ENCODE results near the gene RPS19.

Gene RPS19

DNA sequence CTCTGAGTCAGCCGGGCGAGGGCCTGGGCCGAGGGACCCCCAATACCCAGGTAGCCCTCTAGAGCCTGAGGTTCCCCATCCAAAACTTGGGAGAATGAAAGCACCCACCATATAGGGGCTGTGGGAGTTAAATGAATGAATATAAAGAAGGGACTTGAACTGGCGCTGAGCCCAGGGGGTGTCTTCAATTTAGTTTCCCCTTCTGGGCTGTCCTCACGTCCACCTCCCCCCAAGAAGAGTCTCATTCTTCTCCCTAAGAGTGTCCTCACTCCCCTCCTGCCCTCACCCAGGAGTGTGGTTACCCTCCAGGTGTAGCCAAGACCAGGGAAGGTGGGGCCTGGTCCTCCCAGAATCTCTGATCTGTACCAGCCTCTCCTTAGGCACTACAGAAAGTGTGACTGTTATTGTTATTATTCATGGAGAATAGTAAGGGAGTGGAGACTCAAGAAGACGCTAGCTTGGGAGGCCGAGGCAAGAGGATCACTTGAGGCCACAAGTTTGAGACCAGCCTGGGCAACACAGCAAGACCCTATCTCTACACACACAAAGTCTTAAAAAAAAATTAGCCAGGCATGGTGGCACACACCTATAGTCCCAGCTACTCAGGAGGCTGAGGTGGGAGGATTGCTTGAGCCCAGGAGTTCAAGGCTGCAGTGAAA, 19.7 kb downstream of the RPS19 start:
- no peak for DNase-seq

DNA sequence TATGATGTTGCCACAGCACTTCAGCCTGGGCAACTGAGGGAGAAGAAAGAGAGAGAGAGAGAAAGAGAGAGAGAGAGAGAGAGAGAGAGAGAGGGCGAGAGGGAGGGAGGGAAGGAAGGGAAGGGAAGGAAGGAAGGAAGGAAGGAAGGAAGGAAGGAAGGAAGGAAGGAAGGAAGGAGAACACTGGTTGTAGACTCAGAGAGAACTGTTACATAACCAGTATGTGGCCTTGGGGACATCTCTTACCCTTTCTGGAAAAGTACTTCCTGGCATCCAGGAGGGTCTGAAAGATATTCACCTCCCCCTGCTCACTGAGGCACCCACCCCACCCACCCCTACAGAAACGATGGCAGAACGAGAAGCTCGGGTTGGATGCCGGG, 20.3 kb downstream of the RPS19 start:
- no peak for DNase-seq

DNA sequence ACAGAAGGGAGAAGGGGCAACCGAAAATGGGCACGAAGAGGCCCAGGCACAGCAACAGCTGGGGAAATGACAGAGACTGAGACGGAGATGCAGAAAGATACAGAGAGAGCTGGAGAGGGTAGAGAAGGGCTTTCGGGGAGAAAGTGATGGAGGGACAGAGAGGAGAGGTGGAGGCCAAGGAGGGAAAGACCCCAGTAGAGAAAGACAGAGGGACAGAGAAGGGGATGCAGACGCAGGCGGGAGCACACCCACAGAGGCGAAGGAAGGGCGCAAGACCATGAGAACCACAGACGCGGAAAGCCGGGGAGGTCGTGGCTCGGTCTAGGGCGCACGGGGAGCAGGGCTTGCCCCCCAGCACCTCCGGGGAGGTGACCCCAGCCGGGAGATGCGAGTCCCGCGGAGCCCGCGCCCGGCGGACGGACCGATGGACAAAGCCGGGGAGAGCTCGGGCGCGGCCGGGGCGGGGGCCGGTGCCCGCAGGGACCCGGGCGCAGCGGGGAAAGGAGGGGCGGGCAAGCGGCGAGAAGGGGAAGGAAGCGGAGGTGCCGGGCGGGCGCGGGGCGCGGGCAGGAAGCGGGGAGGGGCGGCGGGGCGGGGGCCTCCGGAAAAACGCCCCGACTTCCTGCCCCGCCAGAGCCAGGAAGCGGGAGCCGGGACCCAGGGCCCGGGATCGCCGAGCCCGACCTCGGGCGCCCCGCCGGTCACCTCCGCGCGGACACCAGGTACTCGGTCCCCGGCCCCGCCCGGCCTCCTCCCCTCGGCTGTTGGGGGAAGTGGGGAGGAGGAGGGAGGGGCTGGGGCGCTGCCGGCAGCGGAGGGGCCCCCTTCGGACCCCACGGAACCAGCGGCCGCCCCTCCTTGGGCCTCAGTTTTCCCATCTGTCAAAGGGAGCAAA, 22.8 kb downstream of the RPS19 start, which contains the start of gene ARHGEF1:
Gene ARHGEF1 (plus strand): TSS at position 617 of the 895 bp plus-strand sequence. CDS start 4,899 bp downstream, outside the sequence.
- DNase-seq = peak; percentile 44

DNA sequence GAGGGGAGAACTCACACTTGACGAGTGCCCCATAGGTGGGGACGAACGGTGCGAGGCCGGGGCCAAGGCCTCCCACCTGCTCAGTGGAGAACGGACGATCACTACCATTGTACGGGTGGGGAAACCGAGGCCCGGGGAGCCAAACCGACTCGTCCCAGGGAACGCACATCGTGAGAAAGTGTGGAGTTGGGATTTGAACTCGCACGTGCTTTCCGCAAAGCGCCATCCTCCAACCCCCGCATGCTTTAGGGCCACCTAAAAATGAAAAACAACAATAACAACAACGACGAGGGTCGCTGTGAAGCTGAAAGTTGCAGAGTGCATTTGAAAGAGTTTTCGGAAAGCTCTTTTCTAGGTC, 23.4 kb downstream of the RPS19 start:
- DNase-seq = no peak

DNA sequence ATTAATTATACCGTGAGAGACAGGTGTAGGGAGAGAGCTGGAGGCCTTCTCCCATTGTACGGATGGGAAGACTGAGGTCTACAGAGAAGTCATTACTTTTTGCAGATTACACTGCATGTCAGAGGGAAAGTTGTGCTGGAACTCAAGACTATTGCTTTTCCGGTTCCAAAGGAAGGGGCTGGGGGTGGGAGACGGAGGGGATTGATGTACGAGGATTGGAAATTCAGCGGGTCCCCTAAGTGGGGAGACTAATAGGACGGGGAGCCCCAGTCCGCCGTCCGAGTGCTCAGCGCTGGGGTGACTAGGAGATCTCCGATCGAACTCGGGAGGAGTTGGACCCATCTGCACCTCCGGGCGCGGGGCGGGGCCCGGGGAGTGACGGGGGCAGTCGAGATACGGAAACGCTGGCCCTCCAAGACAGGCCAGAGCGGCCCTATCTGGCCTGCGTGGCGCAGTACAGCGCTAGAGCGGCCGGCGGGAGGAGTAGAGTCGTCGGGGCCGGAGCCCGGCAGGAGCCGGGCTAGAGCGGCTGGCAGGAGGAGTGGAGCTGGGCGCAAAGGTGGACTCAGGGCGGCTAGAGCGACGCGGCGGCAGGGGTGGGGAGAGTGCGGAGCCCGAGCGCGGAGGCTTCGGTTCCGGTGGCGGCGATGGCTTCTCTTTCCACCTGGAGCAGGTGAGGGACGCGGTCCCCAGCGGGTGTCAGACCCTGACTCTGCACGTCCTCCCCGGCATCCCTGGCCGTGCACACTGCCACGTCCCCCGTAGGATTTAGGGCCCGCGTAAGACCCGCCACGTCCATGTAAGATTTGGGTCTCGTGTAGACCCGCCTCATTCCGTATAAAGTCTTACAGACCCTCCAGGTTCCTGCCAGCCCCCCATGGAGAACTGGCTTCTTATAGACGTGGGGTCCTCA, 24.0 kb downstream of the RPS19 start:
- peak; percentile 98 for DNase-seq

DNA sequence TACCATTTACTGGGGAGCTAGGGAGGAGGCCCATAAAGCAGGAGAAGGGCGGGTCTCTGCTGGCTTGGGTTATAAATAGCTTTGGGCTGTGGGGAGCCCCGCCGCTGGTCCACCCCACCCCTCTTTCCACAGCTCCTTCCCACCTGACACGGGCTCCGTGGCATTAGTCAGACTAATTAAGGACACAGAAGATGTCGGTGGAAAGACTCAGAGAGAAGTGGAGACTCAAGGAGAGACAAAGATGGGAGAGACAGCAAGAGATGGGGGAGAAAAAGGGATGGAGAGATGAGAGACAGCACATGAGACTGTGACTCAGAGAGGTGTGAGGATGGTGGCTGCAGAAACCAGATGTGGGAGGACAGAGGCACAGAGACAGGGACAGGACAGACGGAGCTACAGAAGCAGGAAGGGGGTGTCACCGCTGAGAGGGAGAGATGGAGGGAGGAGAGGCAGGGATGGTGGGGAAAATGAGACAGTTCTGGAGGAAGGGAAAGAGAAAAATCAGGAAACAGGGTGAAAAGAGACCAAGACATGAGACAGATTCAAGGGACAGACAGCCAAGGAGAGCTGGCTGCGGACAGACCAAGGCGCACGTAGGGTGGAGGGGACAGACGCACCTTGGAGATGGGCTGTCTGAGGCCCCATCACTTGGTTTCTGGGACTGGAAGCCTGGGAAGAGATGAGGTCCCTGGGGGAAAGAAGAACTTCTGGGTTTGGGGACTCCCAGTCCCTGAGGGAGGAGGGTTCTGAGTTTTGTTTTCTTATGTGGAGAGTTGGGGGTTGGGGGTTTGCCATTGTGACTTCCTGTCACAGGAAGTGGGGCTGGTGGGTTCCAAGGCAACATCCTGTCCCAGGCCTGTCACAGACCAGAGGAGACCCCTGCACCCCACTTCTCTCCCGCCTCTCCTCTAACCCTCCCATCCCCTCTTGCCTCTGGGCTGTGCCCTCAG, 27.0 kb downstream of the RPS19 start:
- no peak for DNase-seq

DNA sequence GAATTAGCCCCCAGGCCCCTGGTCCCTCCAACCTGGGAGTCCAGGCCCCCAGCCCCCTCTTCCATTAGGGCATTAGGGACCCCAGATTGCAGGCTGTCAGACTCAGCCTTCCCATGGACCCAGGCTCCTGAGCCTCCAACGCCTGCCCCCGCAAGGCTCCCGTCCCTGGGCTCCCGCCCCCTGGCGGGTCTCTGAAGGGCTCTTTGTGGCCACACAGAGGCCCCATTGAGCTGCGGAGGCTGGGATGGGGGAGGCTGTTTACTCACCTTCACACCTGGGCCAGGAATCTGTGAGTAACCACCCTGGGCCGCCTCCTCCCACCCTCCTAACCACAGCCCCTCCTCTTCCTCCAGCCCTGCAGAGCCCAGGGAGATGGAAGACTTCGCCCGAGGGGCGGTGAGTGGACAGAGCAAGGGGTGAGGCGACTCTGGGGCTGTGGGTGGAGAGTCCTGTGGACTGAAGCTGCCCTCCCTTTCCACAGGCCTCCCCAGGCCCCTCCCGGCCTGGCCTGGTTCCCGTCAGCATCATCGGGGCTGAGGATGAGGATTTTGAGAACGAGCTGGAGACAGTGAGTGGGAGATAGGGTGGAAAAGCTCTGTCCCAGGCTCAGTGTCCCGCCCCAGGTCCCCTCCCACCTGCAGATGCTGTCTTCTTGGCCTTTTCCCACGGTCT, 27.8 kb downstream of the RPS19 start:
- DNase-seq = no peak

DNA sequence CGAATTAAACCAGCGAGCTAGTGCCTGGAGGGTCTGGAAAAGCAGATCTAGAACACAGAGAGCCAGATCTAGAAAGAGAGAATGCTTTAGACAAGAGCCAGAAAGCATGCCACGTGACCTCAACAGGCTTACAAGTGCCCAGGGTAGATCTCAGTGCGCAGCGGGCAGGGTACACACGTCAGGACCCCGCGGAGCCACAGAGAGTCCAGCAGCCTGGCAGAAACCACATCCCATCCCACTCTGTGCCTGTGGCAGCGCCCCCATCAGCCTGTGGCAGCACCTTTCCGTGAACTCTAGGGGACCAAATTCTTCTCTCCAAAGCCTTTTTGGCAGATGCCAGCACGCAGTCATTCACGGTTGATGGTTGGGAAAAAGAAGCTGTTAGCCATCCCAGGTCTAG, 28.9 kb downstream of the RPS19 start:
- no peak for DNase-seq

DNA sequence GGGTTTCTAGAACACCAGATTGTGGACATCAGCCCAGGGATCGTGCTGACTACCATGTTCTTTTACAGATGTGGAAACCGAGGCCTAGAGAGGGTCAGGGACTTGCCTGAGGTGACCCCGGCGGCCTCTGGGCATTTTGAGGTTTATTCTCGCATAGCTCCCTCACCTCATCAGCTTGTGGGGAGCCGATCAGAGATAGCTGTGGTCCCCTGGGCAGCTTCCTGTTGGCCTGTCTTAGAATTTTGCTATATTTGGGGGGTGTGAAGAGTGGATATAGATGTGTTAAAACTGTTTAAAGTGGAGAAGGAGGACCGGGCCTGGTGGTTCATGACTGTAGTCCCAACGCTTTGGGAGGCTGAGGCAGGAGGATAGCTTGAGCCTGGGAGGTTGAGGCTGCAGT, 29.8 kb downstream of the RPS19 start:
- DNase-seq = no peak

DNA sequence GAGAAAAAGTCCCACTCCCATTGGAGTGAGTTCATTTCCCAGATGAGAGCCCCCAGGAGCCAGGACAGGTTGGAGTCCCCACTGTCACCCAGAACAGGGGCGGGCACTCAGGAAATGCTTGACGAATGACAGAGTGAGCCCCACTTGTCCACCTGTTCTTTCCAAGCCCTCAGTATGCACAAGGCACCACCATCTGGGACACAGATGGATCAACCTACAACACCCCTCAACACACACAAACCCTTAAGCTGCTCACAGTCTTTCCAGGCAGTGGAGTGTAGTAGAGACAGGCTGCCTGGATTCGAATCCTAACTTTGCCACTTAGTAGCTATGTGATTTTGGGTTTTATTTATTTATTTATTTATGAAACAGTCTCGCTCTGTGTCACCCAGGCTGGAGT, 30.9 kb downstream of the RPS19 start:
- DNase-seq = no peak

DNA sequence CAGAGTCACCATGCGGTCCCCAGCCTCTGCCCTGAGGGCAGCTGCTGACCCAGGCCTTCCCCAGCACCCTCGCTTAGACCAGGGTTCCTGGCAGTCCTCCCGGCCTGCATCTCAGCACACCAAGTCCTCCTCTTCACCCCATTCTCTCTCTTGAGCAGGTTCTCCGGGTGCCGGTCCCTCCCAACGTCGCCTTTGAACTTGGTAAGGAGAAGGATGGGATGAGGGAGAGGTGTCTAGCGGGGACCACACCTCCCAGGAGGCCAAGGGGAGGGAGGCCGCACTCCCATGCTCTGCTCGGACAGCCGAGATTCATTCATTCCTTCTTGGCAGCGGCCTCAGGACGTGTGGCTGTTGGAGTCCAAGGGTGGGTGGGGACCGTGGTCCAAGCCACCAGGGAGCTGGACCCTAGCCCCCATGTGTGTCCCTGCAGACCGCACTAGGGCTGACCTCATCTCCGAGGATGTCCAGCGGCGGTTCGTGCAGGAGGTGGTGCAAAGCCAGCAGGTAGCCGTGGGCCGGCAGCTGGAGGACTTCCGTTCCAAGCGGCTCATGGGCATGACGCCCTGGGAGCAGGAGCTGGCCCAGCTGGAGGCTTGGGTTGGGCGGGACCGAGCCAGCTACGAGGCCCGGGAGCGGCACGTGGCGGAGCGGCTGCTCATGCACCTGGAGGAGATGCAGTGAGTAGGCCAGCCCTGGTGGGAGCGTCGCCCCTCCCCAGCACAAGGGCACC, 32.3 kb downstream of the RPS19 start:
- DNase-seq = no peak

DNA sequence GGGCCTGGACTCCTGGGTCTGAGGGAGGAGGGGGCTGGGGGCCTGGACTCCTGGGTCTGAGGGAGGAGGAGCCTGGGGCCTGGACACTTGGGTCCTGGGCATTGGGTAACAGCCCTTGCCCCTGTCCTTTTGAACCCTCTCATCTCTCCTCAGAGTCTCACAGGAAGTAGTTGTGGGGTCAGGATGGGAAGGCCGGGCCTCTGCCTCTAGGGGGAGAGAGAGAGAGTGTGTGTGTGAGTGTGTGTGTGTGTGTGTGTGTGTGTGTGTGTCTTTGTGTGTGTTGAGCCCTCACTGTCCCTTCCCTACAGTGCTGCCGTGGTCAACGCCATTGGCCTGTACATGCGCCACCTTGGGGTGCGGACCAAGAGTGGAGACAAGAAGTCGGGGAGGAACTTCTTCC, 33.8 kb downstream of the RPS19 start:
- DNase-seq = no peak

DNA sequence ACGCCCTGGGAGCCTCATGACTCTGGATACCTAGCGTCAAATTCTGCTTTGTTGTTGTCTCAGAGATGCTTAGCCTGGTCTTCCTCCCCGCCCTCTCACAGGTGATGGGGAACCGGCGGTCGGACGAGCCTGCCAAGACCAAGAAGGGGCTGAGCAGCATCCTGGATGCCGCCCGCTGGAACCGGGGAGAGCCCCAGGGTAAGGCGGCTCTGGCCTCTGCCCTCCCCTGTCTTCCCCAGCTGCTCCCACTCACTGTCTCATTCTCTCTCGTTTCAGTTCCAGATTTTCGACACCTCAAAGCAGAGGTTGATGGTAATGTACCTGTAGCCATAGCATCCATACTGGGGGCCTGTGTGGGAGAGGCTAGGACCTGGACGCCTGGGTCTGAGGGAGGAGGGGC, 34.3 kb downstream of the RPS19 start:
- DNase-seq = no peak

DNA sequence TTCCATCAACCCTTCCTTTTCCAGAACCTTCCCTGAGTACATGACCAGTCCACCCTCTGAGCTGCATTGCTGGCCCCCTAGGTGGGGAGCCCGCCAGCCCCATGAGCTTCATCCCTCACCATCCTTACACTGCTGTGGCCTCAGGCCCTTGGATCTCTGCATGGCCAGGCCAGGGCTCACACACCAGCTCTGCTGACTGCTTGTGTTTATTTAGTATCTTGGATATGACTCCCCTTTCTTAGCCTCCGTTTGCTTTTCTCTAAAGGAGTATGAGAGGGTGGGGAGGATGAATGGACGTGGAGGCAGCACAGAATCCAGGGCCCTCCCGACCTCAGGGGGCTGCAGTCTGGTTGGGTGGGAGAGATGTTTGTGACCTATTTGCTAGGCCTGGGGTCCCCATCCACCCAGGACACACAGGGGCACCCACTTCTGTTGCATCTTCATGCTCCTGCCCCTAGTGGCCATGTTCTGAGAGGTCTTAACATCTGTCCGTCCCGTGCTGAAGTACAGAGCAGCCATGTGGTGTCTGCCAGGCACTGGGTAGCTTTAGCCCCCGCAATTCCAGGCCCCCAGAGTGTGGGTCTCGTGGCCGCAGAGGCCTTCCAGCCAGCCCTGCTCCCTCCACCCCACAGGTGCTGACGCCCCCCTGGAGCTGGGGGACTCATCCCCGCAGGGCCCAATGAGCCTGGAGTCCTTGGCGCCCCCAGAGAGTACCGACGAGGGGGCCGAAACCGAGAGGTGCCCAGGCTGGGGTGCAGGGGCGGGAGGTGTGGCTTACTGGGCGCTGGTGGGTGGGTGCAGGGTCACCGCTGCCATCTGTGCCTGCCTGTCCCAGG, 35.9 kb downstream of the RPS19 start:
- DNase-seq = no peak

DNA sequence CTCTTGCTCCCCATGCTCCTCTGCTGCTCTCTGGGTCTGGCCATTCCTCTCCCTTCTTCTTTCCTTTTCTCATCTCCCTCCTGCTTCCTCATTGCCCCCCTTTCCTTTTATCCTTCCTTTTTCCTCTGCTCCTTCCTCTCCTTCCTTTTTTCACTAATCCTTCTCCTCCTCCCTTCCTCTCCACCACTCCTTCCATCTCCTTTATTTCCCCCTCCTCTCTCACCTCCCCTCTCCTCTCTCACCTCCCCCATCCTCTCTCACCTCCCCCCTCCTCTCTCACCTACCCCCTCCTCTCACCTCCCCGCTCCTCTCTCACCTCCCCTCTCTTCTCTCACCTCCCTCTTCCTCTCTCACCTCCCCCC, 36.5 kb downstream of the RPS19 start:
- no peak for DNase-seq

DNA sequence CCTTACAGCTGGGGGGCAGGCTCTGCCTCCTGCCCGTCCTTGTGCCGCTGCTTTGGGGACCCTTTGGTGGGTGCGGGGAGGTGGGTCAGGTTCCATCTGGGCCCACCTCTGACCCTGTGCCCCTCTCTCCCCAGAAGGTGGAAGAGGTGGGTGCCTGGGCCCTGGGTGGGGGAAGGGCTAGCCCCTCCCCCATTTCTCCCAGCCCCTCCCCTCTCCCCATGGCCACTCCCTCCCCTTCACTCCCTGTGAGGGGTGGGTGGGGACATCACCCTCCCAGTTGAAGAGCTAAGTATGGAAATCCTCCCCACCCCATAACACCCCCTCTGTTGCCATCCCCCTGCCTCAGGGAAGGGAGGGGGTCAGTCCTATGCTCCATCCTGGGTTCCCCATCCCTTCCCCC, 37.1 kb downstream of the RPS19 start:
- no peak for DNase-seq

DNA sequence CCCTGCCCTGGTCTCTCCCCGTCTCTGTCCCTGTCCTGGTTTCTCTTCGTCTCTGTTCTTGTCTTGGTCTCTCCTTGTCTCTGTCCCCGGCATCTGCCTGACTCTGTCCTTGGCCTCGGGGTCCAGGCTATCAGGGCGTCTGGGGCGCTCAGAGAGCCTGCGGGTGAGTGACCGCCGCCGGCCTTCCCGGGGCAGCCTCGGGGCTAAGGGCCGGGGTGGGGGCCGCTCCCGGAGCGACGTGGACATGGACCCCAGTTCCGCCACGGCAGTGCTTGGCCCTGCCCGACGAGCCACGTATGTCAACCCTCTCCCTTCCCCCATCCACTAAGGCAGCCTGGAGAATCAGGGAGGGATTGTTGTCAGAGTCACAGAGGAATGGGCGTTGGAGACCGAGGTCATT, 37.8 kb downstream of the RPS19 start:
- no peak for DNase-seq

DNA sequence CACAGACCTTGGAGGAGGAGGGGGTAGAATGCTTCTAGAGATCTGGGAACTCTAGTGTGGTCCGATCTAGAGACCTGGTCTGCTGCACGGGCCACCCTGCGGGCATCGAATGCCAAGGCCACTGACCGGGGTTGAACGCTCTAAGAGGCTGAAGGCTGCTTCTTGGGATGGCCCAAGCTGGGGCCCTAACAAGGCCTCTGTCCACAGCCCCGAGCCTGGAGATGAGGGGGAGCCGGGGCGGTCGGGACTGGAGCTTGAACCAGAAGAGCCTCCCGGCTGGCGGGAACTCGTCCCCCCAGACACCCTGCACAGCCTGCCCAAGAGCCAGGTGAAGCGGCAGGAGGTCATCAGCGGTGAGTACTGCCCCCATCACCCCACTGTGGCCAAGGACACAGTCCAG, 38.2 kb downstream of the RPS19 start:
- DNase-seq = no peak

DNA sequence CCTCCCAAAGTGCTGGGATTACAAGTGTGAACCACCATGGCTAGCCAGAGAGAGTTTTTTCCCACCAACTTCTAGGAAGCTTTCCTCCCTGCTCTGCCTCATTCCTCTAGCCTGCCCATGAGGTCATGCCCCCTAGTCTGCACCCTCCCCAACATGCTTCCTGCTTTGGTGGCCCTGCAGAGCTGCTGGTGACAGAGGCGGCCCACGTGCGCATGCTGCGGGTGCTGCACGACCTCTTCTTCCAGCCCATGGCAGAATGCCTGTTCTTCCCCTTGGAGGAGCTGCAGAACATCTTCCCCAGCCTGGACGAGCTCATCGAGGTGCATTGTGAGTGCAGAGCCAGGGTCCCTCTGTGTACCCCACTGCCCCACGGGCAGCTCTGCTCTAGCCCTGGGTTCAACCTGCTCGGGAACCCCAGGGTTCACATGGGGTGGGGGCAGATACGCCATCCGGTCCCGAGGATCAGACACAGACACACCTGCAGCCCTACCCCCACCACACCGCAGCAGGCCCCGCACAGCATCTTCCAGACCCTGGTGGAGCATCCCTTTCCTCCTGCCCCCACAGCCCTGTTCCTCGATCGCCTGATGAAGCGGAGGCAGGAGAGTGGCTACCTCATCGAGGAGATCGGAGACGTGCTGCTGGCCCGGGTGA, 41.8 kb downstream of the RPS19 start:
- DNase-seq = no peak

DNA sequence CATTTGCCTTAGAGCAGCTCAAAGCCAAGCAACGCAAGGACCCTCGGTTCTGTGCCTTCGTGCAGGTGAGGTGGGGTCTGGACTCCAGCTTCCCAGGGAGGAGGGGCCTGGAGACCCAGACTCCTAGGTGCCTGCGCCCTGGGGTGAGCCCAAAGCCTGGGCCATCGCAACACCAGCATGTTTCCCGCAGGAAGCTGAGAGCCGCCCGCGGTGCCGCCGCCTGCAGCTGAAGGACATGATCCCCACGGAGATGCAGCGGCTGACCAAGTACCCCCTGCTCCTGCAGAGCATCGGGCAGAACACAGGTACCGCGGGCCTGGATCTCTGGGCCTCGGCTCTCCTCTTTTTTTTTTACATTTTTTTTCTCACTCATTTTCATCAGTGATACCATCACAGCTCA, 42.5 kb downstream of the RPS19 start:
- no peak for DNase-seq

Measured in retina (tissue), 1 donor.